HepG2 (cell line): ENCODE data around the gene AMPD2.

Source experiments
- CREB1 ChIP-seq, 2 experiments: fragments of 450-650 bp in 1 of 2; IDR thresholded peaks; 2 replicates each; pipeline ENCODE4 v1.6.1; 2016 to 2017; ENCODE audit warnings: control low read depth in 1 of 2, mild to moderate bottlenecking in 1 of 2, missing compliant biosample characterization in 1 of 2, missing genetic modification characterization in 1 of 2
- PHF8 ChIP-seq: sonication (generic); formaldehyde crosslinking; IDR thresholded peaks from 2 replicates; pipeline ENCODE4 v1.5.0; 2020; ENCODE audit warnings: missing genetic modification reagents
- PRMT3 ChIP-seq: sonication (generic); formaldehyde crosslinking; IDR thresholded peaks from 2 replicates; pipeline ENCODE4 v1.8.1; 2022; ENCODE audit warnings: low read depth, mild to moderate bottlenecking, moderate library complexity, missing genetic modification reagents, borderline replicate concordance
- ZNF451 ChIP-seq: sonication (generic); formaldehyde crosslinking; IDR thresholded peaks from 2 replicates; pipeline ENCODE4 v1.5.0; 2020; ENCODE audit warnings: mild to moderate bottlenecking, missing genetic modification reagents
- TF ChIP-seq, protein P1 (sequence below): sonication (generic); formaldehyde crosslinking; IDR thresholded peaks from 2 replicates; pipeline ENCODE4 v1.5.0; 2020; ENCODE audit warnings: mild to moderate bottlenecking, missing genetic modification reagents, moderate library complexity
- TF ChIP-seq, protein P2 (sequence below): sonication (generic); formaldehyde crosslinking; conservative IDR thresholded peaks from 2 replicates; pipeline ENCODE4 v1.8.1; 2023; ENCODE audit warnings: missing genetic modification reagents

DNA sequence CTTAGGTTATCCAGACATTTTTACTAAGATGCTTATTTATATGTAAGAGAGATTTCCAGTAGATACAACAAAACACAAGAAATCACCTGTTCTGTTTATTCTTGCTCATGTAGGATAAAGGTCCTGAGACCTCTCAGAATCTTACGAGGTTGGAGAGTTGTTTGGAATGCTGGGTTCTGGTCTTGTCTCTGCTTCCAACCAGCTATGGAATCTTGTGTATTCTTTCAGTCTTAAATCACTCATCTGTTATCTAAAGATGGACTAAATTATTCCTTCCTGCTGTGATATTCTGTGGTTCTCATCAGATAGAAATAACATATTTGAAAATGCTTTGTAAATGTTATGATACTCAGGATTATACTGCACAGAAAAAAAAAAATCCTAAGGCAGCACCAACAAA is 21.5 kb upstream of the AMPD2 start:
- no peak for TF ChIP-seq CREB1 (IDR thresholded peaks at IDR 0.05)
- TF ChIP-seq CREB1 (CRISPR knock-in tag; IDR thresholded peaks at IDR 0.05): no peak
- TF ChIP-seq, protein P1, sequence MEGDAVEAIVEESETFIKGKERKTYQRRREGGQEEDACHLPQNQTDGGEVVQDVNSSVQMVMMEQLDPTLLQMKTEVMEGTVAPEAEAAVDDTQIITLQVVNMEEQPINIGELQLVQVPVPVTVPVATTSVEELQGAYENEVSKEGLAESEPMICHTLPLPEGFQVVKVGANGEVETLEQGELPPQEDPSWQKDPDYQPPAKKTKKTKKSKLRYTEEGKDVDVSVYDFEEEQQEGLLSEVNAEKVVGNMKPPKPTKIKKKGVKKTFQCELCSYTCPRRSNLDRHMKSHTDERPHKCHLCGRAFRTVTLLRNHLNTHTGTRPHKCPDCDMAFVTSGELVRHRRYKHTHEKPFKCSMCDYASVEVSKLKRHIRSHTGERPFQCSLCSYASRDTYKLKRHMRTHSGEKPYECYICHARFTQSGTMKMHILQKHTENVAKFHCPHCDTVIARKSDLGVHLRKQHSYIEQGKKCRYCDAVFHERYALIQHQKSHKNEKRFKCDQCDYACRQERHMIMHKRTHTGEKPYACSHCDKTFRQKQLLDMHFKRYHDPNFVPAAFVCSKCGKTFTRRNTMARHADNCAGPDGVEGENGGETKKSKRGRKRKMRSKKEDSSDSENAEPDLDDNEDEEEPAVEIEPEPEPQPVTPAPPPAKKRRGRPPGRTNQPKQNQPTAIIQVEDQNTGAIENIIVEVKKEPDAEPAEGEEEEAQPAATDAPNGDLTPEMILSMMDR (CRISPR knock-in tag): no peak
- TF ChIP-seq, protein P2, sequence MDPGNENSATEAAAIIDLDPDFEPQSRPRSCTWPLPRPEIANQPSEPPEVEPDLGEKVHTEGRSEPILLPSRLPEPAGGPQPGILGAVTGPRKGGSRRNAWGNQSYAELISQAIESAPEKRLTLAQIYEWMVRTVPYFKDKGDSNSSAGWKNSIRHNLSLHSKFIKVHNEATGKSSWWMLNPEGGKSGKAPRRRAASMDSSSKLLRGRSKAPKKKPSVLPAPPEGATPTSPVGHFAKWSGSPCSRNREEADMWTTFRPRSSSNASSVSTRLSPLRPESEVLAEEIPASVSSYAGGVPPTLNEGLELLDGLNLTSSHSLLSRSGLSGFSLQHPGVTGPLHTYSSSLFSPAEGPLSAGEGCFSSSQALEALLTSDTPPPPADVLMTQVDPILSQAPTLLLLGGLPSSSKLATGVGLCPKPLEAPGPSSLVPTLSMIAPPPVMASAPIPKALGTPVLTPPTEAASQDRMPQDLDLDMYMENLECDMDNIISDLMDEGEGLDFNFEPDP: no peak
- TF ChIP-seq PHF8 (CRISPR knock-in tag): no peak
- no peak for TF ChIP-seq PRMT3 (CRISPR knock-in tag)
- TF ChIP-seq ZNF451 (CRISPR knock-in tag): no peak
